ENCODE data around the gene CPNE2.

DNA sequence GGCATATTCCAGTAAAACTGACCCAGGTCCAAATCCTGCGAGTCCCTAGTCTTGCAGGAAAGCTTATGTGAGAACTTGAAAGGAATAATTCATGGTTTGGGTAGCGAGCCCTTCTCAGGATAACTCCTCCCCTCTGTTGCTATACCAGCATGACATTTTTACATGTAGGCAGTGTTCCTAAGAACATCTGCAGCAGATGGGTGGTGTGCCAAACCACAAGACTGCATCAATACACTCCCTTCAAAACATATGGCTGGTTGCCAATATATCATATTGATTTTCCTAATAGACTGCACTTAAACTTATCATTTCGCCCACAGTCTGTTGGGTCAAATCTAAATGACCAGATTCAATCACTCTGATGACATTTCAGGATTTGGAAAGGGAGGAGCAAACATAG is 73.6 kb downstream of the CPNE2 start:
- TF ChIP-seq POLR2A (IDR thresholded peaks at IDR 0.05), result no peak
- TF ChIP-seq CTCF (IDR thresholded peaks at IDR 0.05), result no peak

Measured in ovary (tissue), 3 donors.